Ovary (tissue), 3 donors: ENCODE data around the gene RPS27.

Experiments
- POLR2A ChIP-seq: fragments of 450-650 bp; IDR thresholded peaks from one replicate; pipeline ENCODE4 v1.6.1; 2017; ENCODE audit warnings: antibody characterized with exemption, mild to moderate bottlenecking, moderate library complexity
- TF ChIP-seq, protein P1 (sequence below), 3 donors: fragments of 450-650 bp in 2 of 3; fragments of 200-600 bp in 1 of 3; IDR thresholded peaks; one replicate each; pipeline versions ENCODE4 v1.5.1 to v1.8.0; 2016 to 2022; ENCODE audit warnings: antibody characterized with exemption in 3 of 3, mild to moderate bottlenecking in 1 of 3
- donor health status: DM: no; HTN: no; CAD: no.

GRCh38 chr1:153967107-153967999 lies 23.2 kb upstream of the RPS27 start, which contains the start of gene CREB3L4:
- TF ChIP-seq, protein P1, sequence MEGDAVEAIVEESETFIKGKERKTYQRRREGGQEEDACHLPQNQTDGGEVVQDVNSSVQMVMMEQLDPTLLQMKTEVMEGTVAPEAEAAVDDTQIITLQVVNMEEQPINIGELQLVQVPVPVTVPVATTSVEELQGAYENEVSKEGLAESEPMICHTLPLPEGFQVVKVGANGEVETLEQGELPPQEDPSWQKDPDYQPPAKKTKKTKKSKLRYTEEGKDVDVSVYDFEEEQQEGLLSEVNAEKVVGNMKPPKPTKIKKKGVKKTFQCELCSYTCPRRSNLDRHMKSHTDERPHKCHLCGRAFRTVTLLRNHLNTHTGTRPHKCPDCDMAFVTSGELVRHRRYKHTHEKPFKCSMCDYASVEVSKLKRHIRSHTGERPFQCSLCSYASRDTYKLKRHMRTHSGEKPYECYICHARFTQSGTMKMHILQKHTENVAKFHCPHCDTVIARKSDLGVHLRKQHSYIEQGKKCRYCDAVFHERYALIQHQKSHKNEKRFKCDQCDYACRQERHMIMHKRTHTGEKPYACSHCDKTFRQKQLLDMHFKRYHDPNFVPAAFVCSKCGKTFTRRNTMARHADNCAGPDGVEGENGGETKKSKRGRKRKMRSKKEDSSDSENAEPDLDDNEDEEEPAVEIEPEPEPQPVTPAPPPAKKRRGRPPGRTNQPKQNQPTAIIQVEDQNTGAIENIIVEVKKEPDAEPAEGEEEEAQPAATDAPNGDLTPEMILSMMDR (IDR thresholded peaks at IDR 0.05): peak; percentile 31 to 48 (median 46)
- peak; percentile 66 for TF ChIP-seq POLR2A
